Measurements from ENCODE around the gene GPR3. TPM values are rescaled to one million over a fixed set of nuclear protein-coding genes. Genes with fewer than 3 reads are reported as not detected.

The GPR3 gene
- polyA plus RNA-seq, 2 of the 4 experiments (the other 2 are of a cell fraction) = 0.76 to 1.7 TPM

GRCh38 chr1:27409669-27410068, 17.2 kb downstream of the GPR3 start (continued):
- TF ChIP-seq, protein P1, sequence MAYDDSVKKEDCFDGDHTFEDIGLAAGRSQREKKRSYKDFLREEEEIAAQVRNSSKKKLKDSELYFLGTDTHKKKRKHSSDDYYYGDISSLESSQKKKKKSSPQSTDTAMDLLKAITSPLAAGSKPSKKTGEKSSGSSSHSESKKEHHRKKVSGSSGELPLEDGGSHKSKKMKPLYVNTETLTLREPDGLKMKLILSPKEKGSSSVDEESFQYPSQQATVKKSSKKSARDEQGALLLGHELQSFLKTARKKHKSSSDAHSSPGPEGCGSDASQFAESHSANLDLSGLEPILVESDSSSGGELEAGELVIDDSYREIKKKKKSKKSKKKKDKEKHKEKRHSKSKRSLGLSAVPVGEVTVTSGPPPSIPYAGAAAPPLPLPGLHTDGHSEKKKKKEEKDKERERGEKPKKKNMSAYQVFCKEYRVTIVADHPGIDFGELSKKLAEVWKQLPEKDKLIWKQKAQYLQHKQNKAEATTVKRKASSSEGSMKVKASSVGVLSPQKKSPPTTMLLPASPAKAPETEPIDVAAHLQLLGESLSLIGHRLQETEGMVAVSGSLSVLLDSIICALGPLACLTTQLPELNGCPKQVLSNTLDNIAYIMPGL (CRISPR knock-in tag; IDR thresholded peaks at IDR 0.05; ENCODE audit: borderline replicate concordance) = no peak
- TF ChIP-seq NPAS2 (CRISPR knock-in tag; IDR thresholded peaks at IDR 0.05; ENCODE audit: borderline replicate concordance) = no peak

GRCh38 chr1:27410709-27411108, 18.3 kb downstream of the GPR3 start:
- CTCF ChIA-PET = interaction anchor here (1.1 to 7.9 kb wide), 6 partner anchors 15 to 195 kb away, joined by 3 to 66 read pairs (median 5); partner anchors contain the start of genes AHDC1 and GPR3
- DNase-seq (ENCODE audit: low read depth in 1 of 2, low spot score in 1 of 2) (no peak), ATAC-seq (no peak), FAIRE-seq (no peak)
- Histone ChIP-seq H3K9me3 (no peaks in the 10 kb centered on the region), H3K4me2 (no peak overlapping the region), H3K4me3 (no peak overlapping the region), H3K4me1 (no peaks in the 10 kb centered on the region), H3K27ac (no peak overlapping the region)
- TF ChIP-seq ESRRA (IDR thresholded peaks at IDR 0.05; ENCODE audit: borderline replicate concordance, low read length) = no peak
- TF ChIP-seq FOSL2 (IDR thresholded peaks at IDR 0.05) = no peak
- no peak for TF ChIP-seq FOSL2 (CRISPR knock-in tag; IDR thresholded peaks at IDR 0.05)
- no peak for TF ChIP-seq EHF (CRISPR knock-in tag; IDR thresholded peaks at IDR 0.05)
- TF ChIP-seq BHLHE40 (IDR thresholded peaks at IDR 0.05; ENCODE audit: low read depth, low read length) = no peak
- no peak for TF ChIP-seq HDAC2 (IDR thresholded peaks at IDR 0.05)
- no peak for TF ChIP-seq SMC3 (IDR thresholded peaks at IDR 0.05)
- no peak for TF ChIP-seq NFE2L2 (conservative IDR thresholded peaks at IDR 0.05; ENCODE audit: low read length)
- TF ChIP-seq ATOH8 (CRISPR knock-in tag; IDR thresholded peaks at IDR 0.05; ENCODE audit: low read depth) = no peak
- TF ChIP-seq JUNB (IDR thresholded peaks at IDR 0.05) = no peak
- TF ChIP-seq MAFK (IDR thresholded peaks at IDR 0.05; ENCODE audit: partially characterized antibody) = no peak
- TF ChIP-seq SREBF2 (IDR thresholded peaks at IDR 0.05) = no peak
- POLR2A ChIA-PET = interaction anchor here (0.5 kb wide), 1 partner anchor 46 kb away, joined by 3 read pairs; no protein-coding TSS in a partner anchor
- 100% methylated on average over 2 of the region's 2 CpGs for WGBS (ENCODE audit: missing lambda C conversion rate)

DNA sequence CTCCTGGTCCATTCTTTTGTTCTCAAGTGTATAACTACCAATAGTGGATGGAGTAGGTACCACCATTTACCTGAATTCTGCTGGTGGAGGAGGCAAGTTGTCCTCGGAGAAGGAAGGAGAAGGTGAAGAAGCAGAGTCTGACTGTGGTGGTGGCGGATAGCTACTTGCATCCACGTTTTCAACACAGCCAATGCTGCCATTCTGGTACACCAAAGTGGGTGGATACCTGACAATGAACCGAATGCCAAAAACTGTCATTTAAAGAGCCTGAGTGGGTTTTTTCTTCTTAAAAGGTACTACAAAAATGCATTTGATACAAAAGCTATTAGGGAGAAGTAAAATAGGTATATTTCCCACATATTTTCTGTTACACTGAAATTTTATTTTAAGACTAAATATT, 20.1 kb downstream of the GPR3 start:
- FAIRE-seq (no peak), ATAC-seq (no peak), DNase-seq (ENCODE audit: low read depth in 1 of 2, low spot score in 1 of 2) (no peak)
- Histone ChIP-seq H3K4me1 (no peaks in the 10 kb centered on the region), H3K27ac (no peak overlapping the region), H3K4me2 (no peak overlapping the region), H3K4me3 (no peak overlapping the region), H3K9me3 (no peaks in the 10 kb centered on the region)
- 88% methylated on average over 4 of the region's 4 CpGs for WGBS (ENCODE audit: missing lambda C conversion rate)
- TF ChIP-seq E2F6 (IDR thresholded peaks at IDR 0.05; ENCODE audit: borderline replicate concordance, low read depth) = no peak
- no peak for TF ChIP-seq HOXA7 (CRISPR knock-in tag; IDR thresholded peaks at IDR 0.05)
- TF ChIP-seq, protein P1 (CRISPR knock-in tag; IDR thresholded peaks at IDR 0.05; ENCODE audit: borderline replicate concordance) = no peak
- no peak for TF ChIP-seq ZFP36 (IDR thresholded peaks at IDR 0.05; ENCODE audit: borderline replicate concordance, partially characterized antibody)
- TF ChIP-seq EP300 (IDR thresholded peaks at IDR 0.05) = no peak
- no peak for TF ChIP-seq CBX2 (IDR thresholded peaks at IDR 0.05; ENCODE audit: borderline replicate concordance, low read depth)
- TF ChIP-seq BCL3 (IDR thresholded peaks at IDR 0.05) = no peak
- TF ChIP-seq FOXS1 (CRISPR knock-in tag; IDR thresholded peaks at IDR 0.05) = no peak
- TF ChIP-seq MYC (IDR thresholded peaks at IDR 0.05; ENCODE audit: borderline replicate concordance, low read length) = no peak
- no peak for TF ChIP-seq MAFK (IDR thresholded peaks at IDR 0.05; ENCODE audit: partially characterized antibody)
- no peak for TF ChIP-seq HOXB5 (CRISPR knock-in tag; IDR thresholded peaks at IDR 0.05)
- TF ChIP-seq MAZ (IDR thresholded peaks at IDR 0.05; ENCODE audit: borderline replicate concordance, low read depth, low read length) = no peak
- no peak for TF ChIP-seq GATA3 (IDR thresholded peaks at IDR 0.05; ENCODE audit: borderline replicate concordance)
- no peak for TF ChIP-seq RARB (CRISPR knock-in tag; IDR thresholded peaks at IDR 0.05)
- POLR2A ChIA-PET = no interaction called here
- CTCF ChIA-PET = interaction anchor here (1.1 to 7.9 kb wide), 4 partner anchors 16 to 193 kb away, joined by 3 to 66 read pairs (median 17); partner anchors contain the start of gene AHDC1

Measured in A549 (cell line).